C4-2B (cell line): Measurements from ENCODE around the gene DICER1.

Experiments used
- ZFX ChIP-seq: fragments of 450-650 bp; IDR thresholded peaks from 2 replicates; pipeline ENCODE4 v1.6.1; 2017
- TF ChIP-seq, protein P1 (sequence below): fragments of 450-650 bp; conservative IDR thresholded peaks from 2 replicates; pipeline ENCODE4 v1.5.1; 2017; ENCODE audit warnings: mild to moderate bottlenecking

DNA sequence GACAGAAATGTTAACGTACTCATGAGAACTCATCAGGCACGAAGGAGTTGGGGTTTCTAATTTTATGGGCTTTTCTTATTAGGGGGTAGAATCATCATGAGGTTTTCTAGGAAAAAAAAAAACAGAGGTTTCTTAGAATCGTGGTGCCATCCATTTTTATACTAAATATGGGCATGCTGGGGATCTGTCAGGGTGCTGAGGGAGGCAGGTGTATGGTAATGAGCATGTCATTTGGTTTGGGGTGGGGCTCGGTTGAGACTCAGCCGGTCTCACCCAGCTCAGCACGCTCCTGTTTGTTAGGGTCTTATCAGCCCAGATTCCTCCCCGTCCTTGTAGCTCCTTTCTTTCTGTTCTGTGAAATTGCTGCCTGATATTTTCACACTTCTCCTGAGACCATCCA lies 98.2 kb downstream of the DICER1 start:
- TF ChIP-seq, protein P1, sequence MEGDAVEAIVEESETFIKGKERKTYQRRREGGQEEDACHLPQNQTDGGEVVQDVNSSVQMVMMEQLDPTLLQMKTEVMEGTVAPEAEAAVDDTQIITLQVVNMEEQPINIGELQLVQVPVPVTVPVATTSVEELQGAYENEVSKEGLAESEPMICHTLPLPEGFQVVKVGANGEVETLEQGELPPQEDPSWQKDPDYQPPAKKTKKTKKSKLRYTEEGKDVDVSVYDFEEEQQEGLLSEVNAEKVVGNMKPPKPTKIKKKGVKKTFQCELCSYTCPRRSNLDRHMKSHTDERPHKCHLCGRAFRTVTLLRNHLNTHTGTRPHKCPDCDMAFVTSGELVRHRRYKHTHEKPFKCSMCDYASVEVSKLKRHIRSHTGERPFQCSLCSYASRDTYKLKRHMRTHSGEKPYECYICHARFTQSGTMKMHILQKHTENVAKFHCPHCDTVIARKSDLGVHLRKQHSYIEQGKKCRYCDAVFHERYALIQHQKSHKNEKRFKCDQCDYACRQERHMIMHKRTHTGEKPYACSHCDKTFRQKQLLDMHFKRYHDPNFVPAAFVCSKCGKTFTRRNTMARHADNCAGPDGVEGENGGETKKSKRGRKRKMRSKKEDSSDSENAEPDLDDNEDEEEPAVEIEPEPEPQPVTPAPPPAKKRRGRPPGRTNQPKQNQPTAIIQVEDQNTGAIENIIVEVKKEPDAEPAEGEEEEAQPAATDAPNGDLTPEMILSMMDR: no peak
- TF ChIP-seq ZFX: no peak
